Stimulated activated naive CD8-positive, alpha-beta T cell treated with anti-CD3 and anti-CD28 coated beads, Interleukin-15, Interleukin-2, amounts not matched to agents 100 U/mL and 50 U/mL, for 24 hours (primary cell): ENCODE results near the gene MAD1L1.
A peak's percentile ranks its signal among the peaks of the same experiment; 100 is the strongest.
"Not testable (repeated sequence)": the region's sequence is repeated elsewhere in the genome, so short reads cannot be mapped to it uniquely, and the experiment has no call there.

ENCODE experiments used
- ATAC-seq: fragments of 150-1000 bp; cut with Tn5 transposase; one replicate; pipeline ENCODE4 v1.10.0; 2021
- DNase-seq: peaks from one replicate; pipeline ENCODE4 v3.0.0; 2021

The MAD1L1 gene

DNA sequence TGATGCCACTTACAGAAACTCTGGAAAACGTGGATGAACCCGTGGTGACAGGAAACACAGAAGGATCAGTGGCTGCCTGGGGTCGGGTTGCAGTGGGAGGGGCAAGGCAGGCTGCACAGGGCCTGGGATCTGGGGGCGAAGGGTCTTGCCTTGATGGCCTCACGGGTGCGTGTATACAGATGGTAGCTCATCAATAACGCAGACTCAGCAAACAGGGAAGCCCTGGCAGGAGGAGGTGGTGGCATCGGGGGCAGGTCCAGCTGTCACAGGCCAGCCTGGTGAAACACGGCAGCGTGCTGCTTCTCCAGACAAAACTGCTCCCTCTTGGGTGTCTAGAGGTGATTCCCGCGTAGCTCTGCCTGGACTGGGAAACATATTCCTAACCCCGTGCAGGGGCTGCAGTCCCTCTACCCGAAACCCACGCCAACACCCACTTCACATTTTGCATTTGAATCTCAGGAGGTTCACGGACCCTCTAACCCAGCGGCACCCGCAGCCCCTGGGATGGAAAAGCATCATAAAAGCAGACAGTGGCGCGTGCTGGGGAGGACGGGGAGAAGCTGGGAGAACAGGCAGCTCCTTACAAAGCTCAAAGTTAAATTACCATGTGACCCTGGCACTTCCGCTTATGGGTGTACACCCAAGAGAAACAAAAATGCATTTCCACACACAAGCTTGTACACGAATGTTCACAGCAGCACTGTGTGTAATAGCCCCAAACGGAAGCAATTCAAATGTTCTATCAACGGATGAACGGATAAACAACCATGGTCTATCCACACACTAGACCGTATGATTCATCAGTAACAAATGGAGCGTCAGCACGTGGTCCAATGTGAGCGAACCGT, 394.8 kb downstream of the MAD1L1 start:
- DNase-seq, ATAC-seq: not testable (repeated sequence)

DNA sequence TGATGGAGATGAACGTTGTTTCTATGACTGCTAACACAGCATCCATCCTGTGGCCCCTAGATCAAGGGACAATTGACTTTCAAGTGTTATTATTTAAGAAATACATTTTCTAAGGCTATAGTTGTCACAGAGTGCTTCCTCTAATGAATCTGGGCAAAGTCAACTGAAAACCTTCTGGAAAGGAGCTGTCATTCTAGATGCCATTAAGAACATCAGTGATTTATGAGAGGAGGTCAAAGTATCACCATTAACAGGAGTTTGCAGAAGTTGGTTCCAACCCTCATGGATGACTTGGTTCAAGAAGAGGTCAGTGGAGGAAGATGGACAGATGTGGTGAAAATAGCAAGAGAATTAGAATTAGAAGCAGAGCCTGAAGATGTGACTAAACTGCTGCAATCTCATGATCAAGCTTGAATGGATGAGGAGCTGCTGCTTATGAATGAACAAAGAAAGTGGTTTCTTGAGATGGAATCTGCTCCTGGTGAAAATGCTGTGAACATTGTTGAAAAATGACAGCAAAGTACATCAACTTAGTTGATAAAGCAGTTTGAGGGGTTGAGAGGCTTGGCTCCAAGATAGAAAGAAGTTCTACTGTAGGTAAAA, 400.7 kb downstream of the MAD1L1 start:
- ATAC-seq = not testable (repeated sequence)

DNA sequence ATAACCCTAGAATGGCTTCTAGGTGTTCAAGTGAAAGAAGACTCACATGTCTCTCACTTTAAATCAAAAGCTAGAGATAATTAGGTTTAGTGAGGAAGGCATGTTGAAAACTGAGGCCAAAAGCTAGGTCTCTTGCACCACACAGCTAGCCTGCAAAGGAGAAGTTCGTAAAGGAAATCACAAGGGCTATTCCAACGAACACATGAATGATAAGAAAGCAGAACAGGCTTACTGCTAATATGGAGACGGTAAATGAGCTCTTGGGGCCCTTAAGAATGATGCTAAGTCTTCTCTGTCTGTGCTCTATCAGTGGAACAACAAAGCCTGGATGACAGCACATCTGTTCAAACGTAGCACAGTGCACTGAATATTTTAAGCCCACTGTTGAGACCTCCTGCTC, 401.3 kb downstream of the MAD1L1 start:
- not testable (repeated sequence) for DNase-seq, ATAC-seq

More for the DNA sequence above, 400.7 kb downstream of the MAD1L1 start:
- DNase-seq = not testable (repeated sequence)

DNA sequence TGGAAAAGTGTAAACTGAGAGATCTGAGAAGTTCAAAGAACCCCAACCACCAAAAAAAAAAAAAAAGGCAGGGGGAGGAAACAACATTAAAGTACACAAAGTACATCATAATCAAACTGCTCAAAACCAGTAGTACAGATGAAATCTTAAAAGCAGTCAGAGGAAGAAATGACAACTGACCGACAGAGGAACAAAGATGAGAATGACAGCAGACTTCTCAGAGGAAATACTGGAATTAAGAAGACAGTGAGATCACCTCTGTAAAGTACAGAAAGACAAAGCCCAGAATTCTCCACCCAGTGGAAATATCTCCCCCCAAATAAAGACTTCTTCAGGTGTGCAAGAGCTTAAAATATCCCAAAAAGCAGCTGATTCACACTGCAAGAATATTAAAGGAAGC, 403.1 kb downstream of the MAD1L1 start:
- not testable (repeated sequence) for DNase-seq, ATAC-seq

DNA sequence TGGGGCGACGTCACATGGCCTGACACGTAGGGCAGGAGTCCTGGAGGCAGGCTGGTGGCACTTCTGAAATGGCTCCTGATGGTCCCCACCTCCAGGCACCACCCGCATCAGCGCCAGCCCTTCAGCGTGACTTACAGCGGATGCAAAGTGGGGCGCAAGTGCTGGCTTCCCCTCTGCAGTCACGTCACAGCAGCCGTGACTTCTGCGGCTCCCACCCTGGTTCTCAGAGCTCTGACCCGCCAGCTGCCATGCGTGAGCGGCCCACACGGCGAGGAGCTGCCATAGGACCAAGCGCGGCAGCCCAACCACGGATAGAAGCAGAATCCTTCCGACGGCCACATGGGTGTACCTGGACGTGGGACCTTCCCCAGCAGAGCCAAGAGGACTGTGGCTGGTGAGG, 403.6 kb downstream of the MAD1L1 start:
- DNase-seq (no peak), ATAC-seq (no peak)

DNA sequence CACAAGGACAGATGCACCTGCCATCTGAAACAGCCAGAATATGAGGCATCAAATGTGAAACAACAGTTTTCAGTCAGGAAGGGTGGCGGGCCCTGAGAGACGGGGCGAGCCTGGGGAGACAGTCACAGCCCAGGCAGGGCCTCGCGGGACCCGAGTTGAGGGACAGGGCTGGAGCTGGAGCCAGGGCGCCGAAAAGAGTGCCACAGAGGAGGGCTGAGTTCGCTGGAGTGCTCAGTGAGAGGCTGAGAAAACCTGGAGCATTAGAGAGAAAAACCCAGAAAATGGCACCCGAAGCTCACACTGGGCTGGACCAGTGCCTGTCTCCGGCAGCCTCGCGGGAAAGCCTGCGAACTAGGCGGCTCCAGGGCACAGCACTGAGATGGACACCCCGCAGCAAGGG, 404.6 kb downstream of the MAD1L1 start:
- ATAC-seq = not testable (repeated sequence)

DNA sequence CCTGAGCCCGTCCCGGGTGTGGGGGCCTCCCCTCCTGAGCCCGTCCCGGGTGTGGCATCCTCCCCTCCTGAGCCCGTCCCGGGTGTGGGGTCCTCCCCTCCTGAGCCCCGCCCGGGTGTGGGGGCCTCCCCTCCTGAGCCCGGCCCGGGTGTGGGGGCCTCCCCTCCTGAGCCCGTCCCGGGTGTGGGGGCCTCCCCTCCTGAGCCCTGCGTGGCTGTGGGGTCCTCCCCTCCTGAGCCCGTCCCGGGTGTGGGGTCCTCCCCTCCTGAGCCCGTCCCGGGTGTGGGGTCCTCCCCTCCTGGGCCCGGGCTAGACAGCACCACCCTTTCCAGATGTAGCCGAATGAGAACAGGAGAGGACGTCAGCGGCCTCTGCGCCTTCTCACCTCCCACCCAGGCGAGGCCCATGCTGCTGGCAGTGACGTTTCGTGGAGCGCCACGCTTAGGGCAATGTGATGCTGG, 405.2 kb downstream of the MAD1L1 start:
- not testable (repeated sequence) for DNase-seq, ATAC-seq

More for the DNA sequence above, 404.6 kb downstream of the MAD1L1 start:
- not testable (repeated sequence) for DNase-seq

DNA sequence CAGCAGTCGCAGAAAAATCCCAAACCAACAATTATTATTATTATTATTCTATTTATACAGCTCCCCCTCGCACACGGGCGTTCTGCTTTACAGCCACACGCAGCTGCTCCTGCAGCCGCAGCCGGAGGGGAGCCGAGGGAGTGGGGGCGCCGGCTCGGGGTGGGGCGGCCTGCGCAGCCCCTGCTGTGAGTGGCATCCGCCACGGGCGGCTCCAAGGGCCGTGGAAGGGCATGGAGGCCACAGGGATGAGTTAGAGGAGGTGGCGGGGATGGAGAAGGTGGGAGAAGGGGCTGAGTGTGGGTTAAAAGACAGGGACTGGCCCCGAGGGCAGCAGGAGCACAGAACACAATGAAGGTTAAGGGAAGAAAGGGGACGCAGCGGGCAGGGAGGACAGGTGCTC, 405.8 kb downstream of the MAD1L1 start:
- not testable (repeated sequence) for DNase-seq, ATAC-seq

DNA sequence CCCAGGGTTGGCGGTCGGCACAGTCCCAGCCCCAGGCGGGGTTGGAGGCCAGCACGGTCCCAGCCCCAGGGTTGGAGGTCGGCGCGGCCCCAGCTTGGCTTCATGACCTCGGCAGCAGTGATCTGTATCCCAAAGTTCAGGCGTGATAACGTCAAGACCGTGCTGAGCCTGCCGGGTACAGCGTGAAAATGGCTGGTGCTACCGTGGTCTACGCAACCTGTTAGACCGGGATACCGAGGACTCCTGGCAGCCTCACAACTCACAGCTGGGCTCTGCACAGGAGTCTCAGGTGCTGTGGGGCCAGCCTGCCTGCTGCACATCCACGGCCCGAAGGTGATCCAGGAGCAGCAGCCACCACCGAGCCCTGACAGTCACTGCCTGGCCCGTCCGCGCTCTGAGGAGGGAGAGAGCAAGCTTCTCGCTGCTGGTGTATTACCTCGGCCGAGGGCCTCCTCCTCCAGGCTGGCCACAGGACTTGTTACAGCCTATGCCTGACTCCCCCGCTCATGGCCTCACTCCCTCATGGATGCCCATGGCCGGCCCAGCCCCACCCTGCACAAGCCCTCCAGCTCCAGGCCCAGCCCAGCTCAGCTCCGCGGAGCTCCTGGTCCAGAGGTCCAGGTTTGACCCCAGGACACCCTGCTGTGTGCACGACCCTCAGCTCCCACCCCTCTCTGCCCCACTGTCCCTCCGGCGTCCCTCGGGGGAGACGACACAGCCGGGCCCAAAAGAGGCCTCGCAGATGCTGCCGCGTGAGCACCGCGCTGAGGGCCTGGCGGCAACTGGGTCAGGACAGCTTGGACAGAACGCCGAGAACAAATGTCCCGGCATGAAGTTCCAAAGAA, 406.6 kb downstream of the MAD1L1 start:
- DNase-seq = no peak
- ATAC-seq = no peak

DNA sequence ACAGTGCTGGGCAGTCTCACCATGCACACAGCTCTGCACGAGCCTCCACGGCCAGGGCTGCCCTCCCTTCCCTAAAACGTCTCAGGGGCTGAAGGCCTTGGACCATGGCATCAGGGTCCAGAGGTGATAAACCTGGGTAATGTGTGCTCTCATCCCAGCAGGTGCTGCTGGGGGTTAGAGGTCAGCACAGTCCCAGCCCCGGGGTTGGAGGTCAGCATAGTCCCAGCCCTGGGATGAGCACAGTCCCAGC, 407.2 kb downstream of the MAD1L1 start:
- not testable (repeated sequence) for DNase-seq

DNA sequence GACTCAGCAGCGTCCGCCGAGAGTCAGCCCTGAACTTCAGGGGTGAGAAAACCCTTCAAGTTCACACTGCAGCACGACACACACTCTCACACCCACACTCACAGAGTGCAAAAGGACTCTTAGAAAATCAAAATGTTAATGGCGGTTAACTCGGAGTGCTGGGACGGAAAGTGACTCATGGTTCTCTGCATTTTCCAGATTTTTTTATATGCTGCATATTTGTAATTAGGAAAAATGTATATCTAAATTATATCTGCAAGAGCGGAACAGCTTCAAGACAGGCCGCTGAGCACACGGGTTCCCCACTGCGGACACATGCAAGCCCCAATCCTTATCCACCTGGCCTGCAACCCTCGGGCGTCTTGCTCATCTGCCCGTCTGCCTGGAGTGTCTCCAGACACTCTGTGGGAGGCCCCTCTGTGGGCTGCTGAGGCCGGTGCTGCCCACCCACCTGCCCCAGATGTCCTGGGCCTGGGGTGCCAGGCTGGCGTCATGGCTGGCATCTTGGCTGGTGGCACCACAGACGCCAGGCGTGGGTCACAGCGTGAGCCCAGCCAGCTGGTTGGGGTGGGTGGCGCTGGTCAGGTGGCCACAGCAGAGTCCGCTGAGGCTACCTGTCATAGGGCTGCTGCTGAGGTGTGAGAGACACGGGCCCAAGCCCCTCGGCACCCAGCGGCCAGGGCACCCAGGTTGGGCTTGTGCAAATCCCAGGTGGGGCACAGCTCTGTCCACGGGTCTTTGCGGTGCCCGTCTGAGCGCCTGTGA, 407.7 kb downstream of the MAD1L1 start:
- DNase-seq = not testable (repeated sequence)
- peak; percentile 91 for ATAC-seq

More for the DNA sequence above, 407.2 kb downstream of the MAD1L1 start:
- ATAC-seq = not testable (repeated sequence)

DNA sequence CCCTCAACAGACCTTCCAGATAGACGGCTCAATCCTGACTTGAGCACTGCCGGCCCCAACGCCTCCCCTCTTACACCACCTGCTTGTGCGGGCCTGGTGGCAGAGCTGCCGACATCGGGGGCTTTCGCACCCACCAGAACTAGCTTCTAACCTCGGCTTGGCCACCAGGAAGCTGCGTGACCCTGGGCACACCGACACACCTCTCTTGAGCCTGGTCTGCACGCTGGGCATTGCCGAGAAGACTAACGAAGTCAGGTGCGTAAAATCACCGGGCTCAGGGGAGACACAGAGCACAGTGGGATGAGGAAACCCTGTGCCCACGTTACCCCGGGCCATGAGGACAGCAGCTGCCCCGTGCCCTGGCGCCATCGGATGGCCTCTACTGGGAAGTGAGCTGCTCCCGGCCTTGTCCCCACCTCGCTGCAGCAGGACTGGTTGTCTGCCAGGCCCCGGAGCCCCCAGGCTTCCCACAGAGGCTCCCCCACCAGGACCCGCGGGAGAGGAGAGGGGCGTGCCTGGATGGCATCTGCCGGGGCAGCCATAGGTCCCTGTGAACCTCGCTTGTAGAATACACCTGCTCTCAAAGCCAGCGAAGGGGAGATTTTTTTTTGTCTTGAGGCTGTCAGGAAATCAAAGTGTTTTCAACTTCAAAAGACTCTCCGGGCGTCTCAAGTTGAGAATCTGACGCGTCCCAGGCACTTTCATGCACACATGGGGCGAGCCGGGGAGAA, 408.4 kb downstream of the MAD1L1 start:
- not testable (repeated sequence) for ATAC-seq
- peak; percentile 52 for DNase-seq

DNA sequence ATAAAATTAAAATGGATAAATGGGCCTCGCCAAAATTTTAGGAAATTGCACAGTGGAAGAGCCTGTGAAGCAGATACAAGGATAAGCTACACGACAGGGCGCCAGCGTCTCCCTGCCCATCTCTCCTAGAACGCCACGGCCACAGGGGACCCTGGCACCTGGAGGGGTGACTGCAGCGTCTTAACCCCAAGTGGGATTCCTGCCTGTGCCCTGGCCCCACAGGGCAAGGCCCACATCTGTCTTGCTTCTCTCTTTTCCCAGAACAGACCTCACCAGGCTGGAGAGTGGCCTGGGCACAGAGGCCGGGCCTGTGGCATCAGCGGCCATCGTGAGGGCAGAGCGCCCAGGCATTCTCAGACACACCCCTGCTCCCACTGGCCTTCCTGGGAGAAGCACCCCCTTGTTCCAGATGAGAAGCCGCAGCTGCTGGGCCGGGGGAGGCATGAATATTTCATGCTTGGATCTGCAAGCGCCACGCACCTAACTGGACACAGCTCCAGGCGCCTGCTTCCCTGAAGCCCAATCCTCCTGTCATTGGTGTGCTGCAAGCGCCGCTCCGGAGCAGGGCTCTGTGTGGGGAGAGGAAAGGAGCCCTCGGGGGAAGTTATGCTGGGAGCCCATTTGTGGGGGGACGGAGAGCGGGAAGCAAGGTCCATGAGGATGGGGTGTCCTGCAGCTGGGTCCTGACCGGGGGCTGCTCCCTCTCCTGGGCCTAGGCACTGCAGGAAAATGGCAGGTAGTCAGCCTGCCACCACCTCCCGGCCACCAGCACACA, 409.2 kb downstream of the MAD1L1 start:
- ATAC-seq (no peak), DNase-seq (no peak)

DNA sequence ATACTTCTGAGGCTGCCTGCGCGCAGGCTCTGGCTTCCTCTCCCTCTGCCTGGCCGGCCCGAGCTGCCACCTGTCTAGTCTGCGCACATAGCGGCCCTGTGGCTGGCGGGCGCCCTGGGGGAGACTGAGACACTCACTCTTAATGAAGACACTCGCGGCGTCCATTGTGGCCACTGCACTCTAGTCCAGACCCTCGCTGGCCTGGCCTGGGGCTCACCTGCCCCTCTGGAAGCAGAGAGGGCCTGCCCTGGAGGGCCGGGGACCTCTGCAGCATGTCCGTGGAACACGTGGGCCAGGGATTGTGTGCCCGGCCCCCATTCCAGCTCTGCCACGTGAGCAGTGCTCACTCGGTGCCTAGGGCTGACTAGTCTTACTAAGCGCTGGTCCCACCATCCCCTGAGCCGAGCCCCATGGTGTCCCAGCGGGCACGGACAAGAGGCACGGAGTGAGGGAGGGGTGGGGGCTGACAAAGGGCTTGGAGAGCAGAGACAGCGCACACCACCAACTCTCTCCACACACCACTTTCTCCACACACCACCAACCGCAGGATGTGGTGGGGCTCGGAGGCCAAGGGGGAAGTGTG, 413.4 kb downstream of the MAD1L1 start:
- peak; percentile 49 for DNase-seq
- ATAC-seq = peak; percentile 47

DNA sequence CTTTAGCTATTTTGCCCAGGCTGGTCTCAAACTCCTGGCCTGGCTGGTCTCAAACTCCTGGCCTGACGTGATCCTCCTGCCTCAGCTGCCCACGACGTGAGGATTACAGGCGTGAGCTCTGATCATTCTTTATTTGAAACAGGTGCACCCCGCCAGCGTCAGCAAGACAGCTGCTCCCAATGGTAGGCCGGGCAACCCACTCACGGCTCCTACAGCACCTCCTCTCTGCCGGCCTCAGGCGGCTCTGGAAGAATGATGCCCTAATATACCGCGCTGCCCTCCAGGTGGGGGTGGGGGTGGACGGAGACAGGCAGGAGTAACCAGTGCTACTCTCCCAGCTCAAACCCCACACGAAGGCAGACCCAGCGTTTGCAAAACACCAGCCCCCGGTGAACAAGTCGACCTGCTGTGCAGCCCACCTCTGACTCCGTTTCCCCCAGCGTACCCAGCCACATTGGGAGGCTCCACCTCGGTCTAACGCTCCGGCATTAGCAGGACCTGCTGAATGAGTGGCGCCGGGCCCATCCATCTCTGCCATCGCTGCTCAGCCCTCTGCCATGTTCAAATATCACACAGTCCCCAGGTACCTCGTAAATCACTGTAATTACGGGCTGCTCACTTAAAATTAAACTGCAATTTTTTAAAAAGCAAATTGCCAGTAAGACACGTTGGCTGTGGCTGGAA, 414.0 kb downstream of the MAD1L1 start:
- ATAC-seq (no peak), DNase-seq (no peak)

DNA sequence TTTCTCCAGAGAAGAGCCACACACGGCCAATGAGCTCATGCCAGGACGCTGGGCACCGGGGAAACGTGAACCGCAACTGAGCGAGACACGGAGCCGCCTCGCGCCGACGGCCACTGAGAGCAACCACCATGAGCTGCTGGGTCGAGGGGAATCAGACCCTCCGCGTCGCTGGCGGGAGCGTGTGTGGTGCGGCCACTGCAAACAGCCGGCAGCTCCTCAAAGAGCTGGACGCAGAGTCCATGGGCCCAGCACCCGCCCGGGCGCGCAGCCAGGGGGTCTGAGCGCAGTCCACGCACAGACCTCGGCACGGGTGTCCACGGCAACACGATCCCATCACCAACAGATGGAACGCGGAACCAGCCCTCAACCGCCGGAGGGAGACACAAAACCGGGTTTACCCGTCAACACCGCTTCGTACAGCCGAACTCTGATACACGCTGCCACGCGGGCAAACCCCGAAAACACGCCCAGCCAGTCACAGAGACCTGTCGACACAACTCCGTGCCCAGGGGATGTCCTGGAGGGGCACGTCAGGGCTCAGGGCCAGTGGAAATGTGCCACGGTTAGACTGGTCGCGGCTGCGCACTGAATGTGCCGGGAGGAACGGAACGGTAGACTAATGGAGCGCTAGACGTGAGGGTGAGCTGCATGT, 415.6 kb downstream of the MAD1L1 start:
- ATAC-seq (no peak), DNase-seq (no peak)

DNA sequence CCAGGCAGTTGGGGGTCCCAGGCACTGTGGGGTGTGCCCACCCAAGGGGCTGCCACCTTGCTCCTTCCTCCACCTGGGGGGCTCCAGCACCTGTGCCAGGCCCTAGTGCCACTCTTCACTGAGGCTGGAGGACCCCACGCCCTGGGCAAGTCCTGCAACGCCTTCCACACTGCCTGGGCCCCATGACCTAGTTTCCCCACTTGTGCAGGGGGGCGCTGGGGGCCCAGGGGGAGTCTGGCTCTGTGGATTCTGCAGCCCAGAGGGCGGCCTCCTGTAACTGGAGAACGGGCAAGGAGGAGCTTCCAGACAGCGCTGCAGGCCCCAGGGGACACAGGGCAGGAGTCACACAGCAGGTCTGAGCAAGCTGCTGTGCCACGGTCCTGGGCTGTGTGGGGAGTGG, 416.3 kb downstream of the MAD1L1 start:
- not testable (repeated sequence) for ATAC-seq, DNase-seq

DNA sequence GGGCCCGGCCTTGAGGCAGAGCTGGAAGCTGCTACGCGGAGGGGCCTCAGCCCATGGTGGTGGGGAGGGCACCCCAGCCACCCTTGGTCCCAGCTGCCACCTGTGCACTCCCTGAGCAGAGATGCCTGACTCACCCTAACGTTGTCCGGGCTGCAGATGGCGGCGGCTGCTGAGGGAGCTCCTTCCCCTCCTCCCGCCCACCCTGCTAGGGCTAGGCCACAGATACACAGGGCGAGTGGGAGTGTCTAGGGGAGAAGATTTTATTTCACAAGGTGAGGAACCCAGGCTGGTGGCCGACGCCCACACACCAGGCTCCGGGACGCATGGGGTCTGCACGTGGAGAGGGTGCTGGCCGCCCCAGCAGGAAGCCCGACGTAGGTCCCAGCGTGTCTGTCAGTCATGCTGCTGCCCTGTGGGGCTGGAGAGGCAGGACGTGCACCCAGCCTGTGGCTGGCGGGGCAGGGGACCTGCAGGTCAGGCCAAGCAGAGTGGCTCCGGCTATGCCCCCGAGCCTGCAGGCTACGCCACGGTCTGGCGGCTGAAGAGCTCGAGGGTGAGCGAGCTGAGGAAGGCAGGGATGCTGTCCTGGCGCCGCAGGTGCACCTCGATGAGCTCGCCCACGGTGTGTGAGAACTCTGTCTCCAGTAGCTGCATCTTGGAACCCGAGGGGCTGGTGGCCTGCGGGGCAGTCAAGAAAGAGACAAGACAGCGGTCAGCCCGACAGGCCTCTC, 417.0 kb downstream of the MAD1L1 start:
- ATAC-seq, DNase-seq: not testable (repeated sequence)
